Measurements from ENCODE around the gene PECR. TPM values are rescaled to one million over a fixed set of nuclear protein-coding genes. Genes with fewer than 3 reads are reported as not detected.
A peak's percentile ranks its signal among the peaks of the same experiment; 100 is the strongest.

The PECR gene
- total and polyA plus RNA-seq, 2 of the 4 experiments (the other 2 are of a cell fraction), result 11.4 to 17.7 TPM

- dilution Hi-C loops (cut with HindIII; ENCODE audit: low sequenced_read_pairs, unreplicated experiment), result no loop called here
- Histone ChIP-seq H4K91ac (ENCODE audit: insufficient read depth, low read depth, low read length) (no peak overlapping the region), H4K5ac (ENCODE audit: low read depth, low read length) (no peak overlapping the region), H2BK120ac (ENCODE audit: low read depth, low read length) (no peak overlapping the region), H3K4ac (ENCODE audit: low read depth, low read length) (no peak overlapping the region), H2AFZ (replicated peaks; ENCODE audit: low read length, poor library complexity) (no peak overlapping the region), H4K8ac (ENCODE audit: low read depth in 2 of 2, low read length in 2 of 2) (no peak overlapping the region), H3K4me1 (ENCODE audit: control insufficient read depth, insufficient read depth, low read length) (no peaks in the 10 kb centered on the region), H2AK5ac (ENCODE audit: low read depth, low read length) (no peak overlapping the region), H3K23ac (ENCODE audit: low read depth, low read length) (no peak overlapping the region), H3K27ac (ENCODE audit: insufficient read depth, low read length) (no peak overlapping the region), H3K4me3 (ENCODE audit: insufficient read depth, low read depth, low read length) (no peak overlapping the region), H3K18ac (ENCODE audit: low read depth, low read length) (no peak overlapping the region), H3K36me3 (ENCODE audit: control insufficient read depth, insufficient read depth, low read length) (0 out of 2 replicates have a peak, but pooled peaks cover 2% of the 10 kb centered on the region), H3K4me2 (ENCODE audit: low read depth, low read length) (no peak overlapping the region), H3K56ac (ENCODE audit: extremely low read depth, insufficient read depth, low read length) (no peak overlapping the region), H4K20me1 (ENCODE audit: insufficient read depth, low read length) (no peaks in the 10 kb centered on the region), H2AK9ac (replicated peaks; ENCODE audit: low read depth, low read length, poor library complexity) (no peak overlapping the region), H2BK5ac (ENCODE audit: low read depth, low read length, poor library complexity, severe bottlenecking) (no peak overlapping the region), H3K79me1 (ENCODE audit: low read depth in 1 of 2, low read length in 2 of 2) (no peaks in the 10 kb centered on the region), H3K27me3 (ENCODE audit: control insufficient read depth, insufficient read depth, low read length) (no peaks in the 10 kb centered on the region), H3K9me3 (ENCODE audit: control insufficient read depth, insufficient read depth, low read length) (no peaks in the 10 kb centered on the region), H3K9ac (ENCODE audit: low read depth, low read length) (no peak overlapping the region), H2BK15ac (ENCODE audit: low read depth, low read length) (no peak overlapping the region), H3K9me1 (ENCODE audit: insufficient read depth, low read length) (0 out of 2 replicates have a peak, but pooled peaks cover 4% of the 10 kb centered on the region), H3K14ac (replicated peaks; ENCODE audit: low read depth, low read length) (no peak overlapping the region), H2BK20ac (ENCODE audit: low read depth, low read length) (no peak overlapping the region)
- ATAC-seq (ENCODE audit: low read depth) (no peak), DNase-seq (peak; percentile 15)
- BruUV-seq (replicated peaks), result no TSS peak
- intact Hi-C loops (cut with micrococcal nuclease), result no loop called here
- TF ChIP-seq CTCF (conservative IDR thresholded peaks at IDR 0.05; ENCODE audit: low read depth, low read length) (no peak), ELK1 (IDR thresholded peaks at IDR 0.05; ENCODE audit: borderline replicate concordance, low read depth, low read length) (no peak), FOS (IDR thresholded peaks at IDR 0.05; ENCODE audit: low read depth, low read length) (no peak), POLR2A (IDR thresholded peaks at IDR 0.05; ENCODE audit: low read depth, low read length) (no peak), SMC3 (IDR thresholded peaks at IDR 0.05; ENCODE audit: low read depth, low read length) (no peak), RFX5 (IDR thresholded peaks at IDR 0.05; ENCODE audit: low read depth, low read length) (no peak), MXI1 (IDR thresholded peaks at IDR 0.05; ENCODE audit: borderline replicate concordance, low read depth, low read length) (no peak), CEBPB (IDR thresholded peaks at IDR 0.05; ENCODE audit: low read depth, low read length) (no peak), MAZ (IDR thresholded peaks at IDR 0.05; ENCODE audit: borderline replicate concordance, low read depth, low read length) (no peak), RCOR1 (IDR thresholded peaks at IDR 0.05; ENCODE audit: insufficient replicate concordance, low read length) (no peak), MAFK (IDR thresholded peaks at IDR 0.05; ENCODE audit: low read depth, low read length) (no peak), RAD21 (IDR thresholded peaks at IDR 0.05; ENCODE audit: low read length) (no peak), CHD1 (IDR thresholded peaks at IDR 0.05; ENCODE audit: low read depth, low read length) (no peak)
- ChIA-PET POLR2A (ENCODE audit: unreplicated experiment) (no interaction called here), CTCF (interaction anchor here (1.0 kb wide), 1 partner anchor 11 kb away, joined by 3 read pairs; no protein-coding TSS in a partner anchor)
- in situ Hi-C loops (cut with MboI; ENCODE audit: low sequenced_read_pairs), result no loop called here
- no CpG with 5 or more reads among the region's 5 CpGs for WGBS, 2 experiments (ENCODE audit: extremely low coverage in 2 of 2, insufficient read length in 1 of 2)
Observed at GRCh38 chr2:216044883-216045486, 36.6 kb downstream of the PECR start.

All from IMR-90 (cell line).